Activated T-cell treated with anti-CD3 and anti-CD28 coated beads, Interleukin-2, amount 50 U/mL, for 4 hours (primary cell): Measurements from ENCODE around the gene RAD51B. TPM values are rescaled to one million over a fixed set of nuclear protein-coding genes. Genes with fewer than 3 reads are reported as not detected.
"Not testable (repeated sequence)": the region's sequence is repeated elsewhere in the genome, so short reads cannot be mapped to it uniquely, and the experiment has no call there.

Experiments
- ATAC-seq, 2 donors: fragments of 200-7000 bp; cut with Tn5 transposase; one replicate each; pipeline ENCODE4 v1.10.0; 2021
- DNase-seq: peaks from one replicate; pipeline ENCODE4 v3.0.0-alpha.2; 2020
- H3K27me3 Mint-ChIP-seq: one replicate; pipeline ENCODE4 v1.8.0; 2021; ENCODE audit warnings: low read depth, mixed read lengths
- H3K36me3 Mint-ChIP-seq: one replicate; pipeline ENCODE4 v1.8.0; 2022; ENCODE audit warnings: mixed read lengths; ENCODE audit not compliant: insufficient read depth
- H3K4me1 Mint-ChIP-seq: one replicate; pipeline ENCODE4 v1.8.0; 2021; ENCODE audit warnings: low read depth, mixed read lengths
- H3K4me3 Mint-ChIP-seq: one replicate; pipeline ENCODE4 v1.8.0; 2021; ENCODE audit warnings: mild to moderate bottlenecking, moderate library complexity, mixed read lengths
- H3K9me3 Mint-ChIP-seq: one replicate; pipeline ENCODE4 v1.8.0; 2021; ENCODE audit warnings: mixed read lengths
- total RNA-seq, 3 donors: library from RNA; stranded (reverse); gene quantifications; one replicate each; pipeline ENCODE4 v1.2.1, GENCODE V29; 2021

The RAD51B gene
- total RNA-seq, 3 donors from 2014 or later: 10.6 to 16.1 (median 14.2) TPM

DNA sequence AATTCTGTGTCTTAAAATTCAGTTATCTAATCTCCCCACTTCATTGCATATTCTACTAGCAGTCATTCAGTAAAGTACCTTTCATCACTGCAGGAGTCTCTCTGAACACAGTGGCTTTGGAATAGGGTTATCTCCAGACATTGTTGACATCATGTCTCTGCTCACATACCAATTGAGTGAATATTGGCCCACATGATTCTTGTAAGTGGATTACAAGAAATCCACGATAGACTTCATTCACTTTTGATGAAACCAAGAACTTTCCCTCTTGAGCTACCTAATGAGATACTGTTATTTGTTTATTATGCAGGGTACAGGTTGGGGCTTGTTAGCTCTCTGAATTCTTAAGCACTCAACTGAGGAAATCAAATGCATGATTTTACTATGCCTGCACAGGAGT is 284.9 kb downstream of the RAD51B start:
- Mint-ChIP-seq H3K4me1 (peaks cover 6% of the 10 kb centered on the region), H3K4me3 (no peak overlapping the region), H3K36me3 (peaks cover 17% of the 10 kb centered on the region), H3K9me3 (peaks cover 16% of the 10 kb centered on the region), H3K27me3 (no peaks in the 10 kb centered on the region)
- DNase-seq (no peak), ATAC-seq (no peak)

DNA sequence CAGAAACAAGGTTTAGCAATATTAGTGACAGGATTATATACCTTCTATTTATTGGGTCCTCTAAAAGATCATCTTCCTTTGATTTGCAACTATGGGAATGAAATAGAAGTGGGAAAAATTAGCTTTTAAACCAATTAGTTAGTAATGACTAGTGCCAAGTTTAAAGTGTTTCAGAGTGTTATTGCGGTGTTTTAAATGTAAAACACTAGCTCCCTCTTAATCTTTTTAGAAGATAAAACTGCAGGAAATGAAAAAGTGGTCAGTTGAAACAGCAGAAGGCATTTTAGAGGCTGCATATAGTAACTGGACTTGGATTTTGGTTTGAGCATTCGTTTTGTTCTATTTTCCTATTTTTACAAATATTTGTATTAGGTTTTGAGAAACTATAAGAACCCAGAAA is 286.2 kb downstream of the RAD51B start:
- Mint-ChIP-seq H3K27me3 (no peaks in the 10 kb centered on the region), H3K36me3 (peaks cover 10% of the 10 kb centered on the region), H3K9me3 (peaks cover 12% of the 10 kb centered on the region), H3K4me1 (peaks cover 10% of the 10 kb centered on the region), H3K4me3 (no peak overlapping the region)
- DNase-seq (no peak), ATAC-seq (no peak)

DNA sequence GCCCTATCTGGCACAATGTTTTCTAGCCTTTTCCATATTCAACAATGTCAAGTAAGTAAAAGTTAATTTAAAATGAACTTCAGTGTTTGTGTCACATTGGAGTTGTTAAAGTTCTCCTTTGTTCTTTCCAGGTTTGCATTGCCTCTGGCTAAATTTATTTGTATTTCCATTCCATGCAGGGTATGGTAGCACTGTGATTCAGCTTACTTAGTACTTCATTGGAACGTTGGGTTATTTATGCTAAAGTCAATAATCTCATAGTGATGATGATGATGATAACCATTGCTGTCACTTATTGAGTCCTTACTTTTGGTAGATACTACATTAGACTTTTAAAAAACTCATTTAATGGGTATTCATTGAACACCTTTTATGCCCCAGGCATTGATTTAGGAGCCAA is 286.9 kb downstream of the RAD51B start:
- Mint-ChIP-seq H3K4me1 (peaks cover 17% of the 10 kb centered on the region), H3K27me3 (no peaks in the 10 kb centered on the region)

GRCh38 chr14:68106905-68107304 is 287.3 kb downstream of the RAD51B start:
- Mint-ChIP-seq H3K4me3 (no peak overlapping the region), H3K9me3 (peaks cover 7% of the 10 kb centered on the region), H3K27me3 (no peaks in the 10 kb centered on the region), H3K36me3 (peaks cover 6% of the 10 kb centered on the region), H3K4me1 (peaks cover 20% of the 10 kb centered on the region)
- no peak for ATAC-seq
- no peak for DNase-seq

More for the DNA sequence above, 286.9 kb downstream of the RAD51B start:
- ATAC-seq (no peak), DNase-seq (no peak)
- Mint-ChIP-seq H3K36me3 (peaks cover 6% of the 10 kb centered on the region), H3K4me3 (no peak overlapping the region), H3K9me3 (peaks cover 7% of the 10 kb centered on the region)

- no peaks in the 10 kb centered on the region for H3K36me3 Mint-ChIP-seq
- no peak for DNase-seq
- H3K4me3 Mint-ChIP-seq: no peak overlapping the region
- no peak for ATAC-seq
- peaks cover 20% of the 10 kb centered on the region for H3K4me1 Mint-ChIP-seq
- H3K27me3 Mint-ChIP-seq: no peaks in the 10 kb centered on the region
- H3K9me3 Mint-ChIP-seq: no peaks in the 10 kb centered on the region
Observed at GRCh38 chr14:68109132-68109900, 289.7 kb downstream of the RAD51B start.

GRCh38 chr14:68111097-68111852 is 291.7 kb downstream of the RAD51B start:
- Mint-ChIP-seq H3K4me3 (no peak overlapping the region), H3K27me3 (no peaks in the 10 kb centered on the region), H3K36me3 (no peaks in the 10 kb centered on the region), H3K4me1 (peaks cover 20% of the 10 kb centered on the region), H3K9me3 (no peaks in the 10 kb centered on the region)
- DNase-seq: no peak
- ATAC-seq: no peak

DNA sequence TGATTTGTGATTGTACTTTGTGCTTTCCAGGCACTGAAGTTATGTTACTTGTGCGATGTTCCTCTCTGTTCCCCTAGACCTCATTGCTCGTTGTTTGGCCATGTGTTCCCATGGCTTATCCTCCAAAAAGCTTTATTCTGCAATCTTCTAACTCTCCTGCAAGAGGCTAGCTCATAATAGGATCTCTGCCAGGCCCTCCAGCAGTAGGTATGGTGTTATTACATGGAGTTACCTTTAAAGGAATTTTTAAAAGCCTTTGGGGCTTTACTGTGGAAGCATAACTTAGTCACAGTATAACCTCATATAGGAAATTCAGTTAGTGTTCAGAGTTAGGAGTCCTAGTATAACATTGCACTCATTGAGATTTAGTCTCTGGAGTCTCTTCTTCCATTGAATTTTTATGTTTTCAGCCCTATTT is 292.3 kb downstream of the RAD51B start:
- Mint-ChIP-seq H3K9me3 (no peaks in the 10 kb centered on the region), H3K36me3 (no peaks in the 10 kb centered on the region), H3K27me3 (no peaks in the 10 kb centered on the region), H3K4me3 (no peak overlapping the region), H3K4me1 (peaks cover 20% of the 10 kb centered on the region)
- no peak for DNase-seq
- ATAC-seq: no peak

GRCh38 chr14:68112442-68112841 is 292.9 kb downstream of the RAD51B start:
- Mint-ChIP-seq H3K4me3 (no peak overlapping the region), H3K36me3 (no peaks in the 10 kb centered on the region), H3K9me3 (no peaks in the 10 kb centered on the region), H3K27me3 (no peaks in the 10 kb centered on the region), H3K4me1 (peaks cover 20% of the 10 kb centered on the region)
- no peak for DNase-seq
- no peak for ATAC-seq

GRCh38 chr14:68113343-68113930 is 293.9 kb downstream of the RAD51B start:
- ATAC-seq: no peak
- Mint-ChIP-seq H3K4me1 (peaks cover 20% of the 10 kb centered on the region), H3K4me3 (no peak overlapping the region), H3K9me3 (no peaks in the 10 kb centered on the region), H3K27me3 (no peaks in the 10 kb centered on the region), H3K36me3 (no peaks in the 10 kb centered on the region)
- DNase-seq: no peak

DNA sequence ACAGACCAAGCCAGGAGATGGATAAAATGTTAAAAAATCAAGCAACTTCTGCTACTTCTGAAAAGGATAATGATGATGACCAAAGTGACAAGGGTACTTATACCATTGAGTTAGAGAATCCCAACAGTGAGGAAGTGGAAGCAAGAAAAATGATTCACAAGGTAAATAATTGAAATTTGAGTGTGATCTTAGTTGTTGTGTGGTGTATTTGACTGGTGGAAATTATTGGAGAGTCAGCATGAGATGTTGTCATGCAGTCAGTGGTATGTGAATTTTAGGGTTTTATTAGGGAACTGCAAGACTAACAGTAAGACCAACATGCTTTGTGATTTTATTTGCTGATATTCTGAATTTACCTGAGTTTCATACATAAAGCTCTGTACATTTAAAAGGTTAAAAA is 296.4 kb downstream of the RAD51B start:
- not testable (repeated sequence) for H3K36me3 Mint-ChIP-seq, H3K4me3 Mint-ChIP-seq, H3K27me3 Mint-ChIP-seq, DNase-seq, ATAC-seq, H3K4me1 Mint-ChIP-seq, H3K9me3 Mint-ChIP-seq

DNA sequence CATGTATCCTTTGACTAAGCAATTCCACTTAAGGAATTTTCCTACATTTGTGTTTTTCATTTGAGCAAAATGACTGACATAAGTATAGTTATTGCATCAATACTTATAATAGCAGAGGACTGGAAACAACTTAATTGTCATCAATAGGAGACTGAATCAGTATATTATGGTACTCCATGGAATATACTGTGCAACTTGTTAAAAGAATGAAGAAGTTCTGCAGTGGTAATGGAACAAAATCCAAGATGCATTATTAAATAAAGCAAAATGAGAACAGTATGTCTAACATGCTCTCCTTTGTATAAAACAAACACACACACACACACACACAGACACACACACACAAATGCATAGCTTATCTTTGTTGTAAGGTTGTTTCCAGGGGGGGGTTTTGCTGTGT is 303.1 kb downstream of the RAD51B start:
- Mint-ChIP-seq H3K27me3 (no peaks in the 10 kb centered on the region), H3K4me3 (no peak overlapping the region), H3K36me3 (no peaks in the 10 kb centered on the region), H3K9me3 (peaks cover 5% of the 10 kb centered on the region), H3K4me1 (no peaks in the 10 kb centered on the region)
- ATAC-seq (no peak), DNase-seq (no peak)

- ATAC-seq: no peak
- Mint-ChIP-seq H3K36me3 (no peaks in the 10 kb centered on the region), H3K4me3 (no peak overlapping the region), H3K27me3 (no peaks in the 10 kb centered on the region), H3K4me1 (no peaks in the 10 kb centered on the region), H3K9me3 (peaks cover 5% of the 10 kb centered on the region)
- no peak for DNase-seq
Observed at GRCh38 chr14:68124050-68124449, 304.5 kb downstream of the RAD51B start.

GRCh38 chr14:68124979-68125731 is 305.6 kb downstream of the RAD51B start:
- Mint-ChIP-seq H3K27me3 (no peaks in the 10 kb centered on the region), H3K4me1 (no peaks in the 10 kb centered on the region), H3K36me3 (no peaks in the 10 kb centered on the region), H3K4me3 (no peak overlapping the region), H3K9me3 (peaks cover 5% of the 10 kb centered on the region)
- no peak for ATAC-seq
- DNase-seq: no peak

GRCh38 chr14:68127166-68127565 is 307.6 kb downstream of the RAD51B start:
- no peaks in the 10 kb centered on the region for H3K4me1 Mint-ChIP-seq
- H3K9me3 Mint-ChIP-seq: no peaks in the 10 kb centered on the region
- no peak for DNase-seq
- H3K4me3 Mint-ChIP-seq: no peak overlapping the region
- H3K36me3 Mint-ChIP-seq: no peaks in the 10 kb centered on the region
- H3K27me3 Mint-ChIP-seq: no peaks in the 10 kb centered on the region
- no peak for ATAC-seq
